ENCODE results near the gene HSD17B7.

DNA sequence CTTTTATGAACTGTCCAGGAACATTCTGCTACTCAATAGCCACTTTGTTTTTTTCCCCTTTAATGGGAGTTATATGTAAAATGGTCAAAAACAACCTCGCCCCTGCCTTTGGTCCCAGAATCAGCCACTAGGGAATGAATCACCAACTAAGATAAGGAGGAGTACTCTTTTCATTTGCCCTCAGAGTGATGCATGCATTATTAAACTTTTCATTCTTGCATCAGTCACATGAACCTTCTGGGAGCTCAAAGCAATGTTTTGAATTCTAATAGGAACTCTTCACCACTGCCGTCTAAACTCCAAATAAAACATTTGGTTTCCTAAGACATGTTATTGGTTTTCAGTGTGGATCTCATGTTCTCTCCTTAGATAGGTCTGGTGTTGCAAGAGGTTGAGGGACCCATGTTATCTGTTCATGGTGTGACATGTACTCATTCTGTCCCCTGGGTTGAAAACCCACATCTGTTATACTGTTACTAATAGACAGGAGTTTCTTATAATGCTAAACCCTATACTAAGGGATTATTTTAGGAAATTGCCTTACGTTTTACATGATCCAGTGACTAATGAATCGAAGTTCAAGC, 17.8 kb upstream of the HSD17B7 start:
- TF ChIP-seq EZH2 (IDR thresholded peaks at IDR 0.05; ENCODE audit: insufficient read depth, poor library complexity, severe bottlenecking) (no peak), EZH2phosphoT487 (IDR thresholded peaks at IDR 0.05; ENCODE audit: insufficient read depth, low read depth) (no peak)
